DND-41 (cell line): ENCODE measurements around the gene ARL8B.

Experiments used
- CTCF ChIP-seq: IDR thresholded peaks from 2 replicates; pipeline ENCODE4 v1.5.1; 2012; ENCODE audit warnings: borderline replicate concordance, low read length, moderate library complexity, mild to moderate bottlenecking; ENCODE audit not compliant: poor library complexity, severe bottlenecking; ENCODE audit errors: extremely low read depth
- EZH2 ChIP-seq: IDR thresholded peaks from 3 replicates; pipeline ENCODE4 v1.6.1; 2012; ENCODE audit warnings: borderline replicate concordance, low read depth, mild to moderate bottlenecking, moderate library complexity, low read length, inconsistent platforms; ENCODE audit not compliant: severe bottlenecking

GRCh38 chr3:5170975-5171374, 48.9 kb downstream of the ARL8B start:
- TF ChIP-seq CTCF = no peak
- no peak for TF ChIP-seq EZH2
